Astrocyte of the spinal cord (primary cell): Measurements from ENCODE around the gene DUSP14.
A peak's percentile ranks its signal among the peaks of the same experiment; 100 is the strongest.

ENCODE experiments used
- DNase-seq: peaks from one replicate; pipeline ENCODE4 v3.0.0; 2011; ENCODE audit warnings: low read depth, low spot score
- H3K4me3 ChIP-seq: 2 replicates; pipeline ENCODE4 v1.5.1; 2011; ENCODE audit warnings: low read depth, mild to moderate bottlenecking, low read length, moderate library complexity
- CTCF ChIP-seq: IDR thresholded peaks from 2 replicates; pipeline ENCODE4 v1.5.1; 2012; ENCODE audit warnings: low read depth, mild to moderate bottlenecking, low read length, inconsistent platforms
- in situ Hi-C: cut with HindIII; loops from 2 replicates; pipeline ENCODE4 v1.10.0; 2017; ENCODE audit warnings: low sequenced_read_pairs

The DUSP14 gene

GRCh38 chr17:37535906-37536305 lies 46.2 kb downstream of the DUSP14 start:
- TF ChIP-seq CTCF: no peak
- no peak overlapping the region for H3K4me3 ChIP-seq
- DNase-seq: no peak
- in situ Hi-C loops: no loop called here

- DNase-seq: no peak
- in situ Hi-C loops: no loop called here
- TF ChIP-seq CTCF: no peak
- H3K4me3 ChIP-seq: no peak overlapping the region
These were observed 49.4 kb downstream of the DUSP14 start for GRCh38 chr17:37538981-37539659.

- H3K4me3 ChIP-seq: no peak overlapping the region
- peak; percentile 58 for DNase-seq
- in situ Hi-C loops: no loop called here
- no peak for TF ChIP-seq CTCF
These were observed 52.4 kb downstream of the DUSP14 start for GRCh38 chr17:37541880-37542660.

- no peak for TF ChIP-seq CTCF
- H3K4me3 ChIP-seq: no peak overlapping the region
- no peak for DNase-seq
- in situ Hi-C loops: no loop called here
These were observed 54.0 kb downstream of the DUSP14 start for GRCh38 chr17:37543637-37544052.

GRCh38 chr17:37545486-37545885 lies 55.8 kb downstream of the DUSP14 start:
- in situ Hi-C loops: no loop called here
- H3K4me3 ChIP-seq: no peak overlapping the region
- TF ChIP-seq CTCF: no peak
- no peak for DNase-seq

- in situ Hi-C loops: no loop called here
- H3K4me3 ChIP-seq: no peak overlapping the region
- DNase-seq: no peak
- TF ChIP-seq CTCF: no peak
These were observed 56.6 kb downstream of the DUSP14 start for GRCh38 chr17:37546302-37546701.
